Heart right ventricle (tissue), 16 donors: ENCODE measurements around the gene NAA38. TPM values are rescaled to one million over a fixed set of nuclear protein-coding genes. Genes with fewer than 3 reads are reported as not detected.

Experiments used
- ATAC-seq, 8 donors: fragments of 200-7000 bp; cut with Tn5 transposase; one replicate each; pipeline ENCODE4 v1.9.1; 2020; ENCODE audit warnings: mild to moderate bottlenecking in 8 of 8, moderate library complexity in 8 of 8, moderate number of reproducible peaks in 1 of 8
- DNase-seq, 2 donors: peaks; one replicate each; pipeline ENCODE4 v3.0.0-alpha.2; 2020
- H3K27ac ChIP-seq, 10 donors: fragments of 200-600 bp; sonication (generic) in 2 of 10; one replicate each; pipeline versions ENCODE4 v1.5.0 to v1.8.0; 2020 to 2022; ENCODE audit warnings: mild to moderate bottlenecking in 3 of 10
- H3K27me3 ChIP-seq, 7 donors: fragments of 200-600 bp; one replicate each; pipeline ENCODE4 v1.8.0; 2021 to 2022; ENCODE audit warnings: mild to moderate bottlenecking in 2 of 7
- H3K36me3 ChIP-seq, 9 donors: fragments of 200-600 bp; sonication (generic) in 1 of 9; one replicate each; pipeline versions ENCODE4 v1.5.0 to v1.8.0; 2020 to 2022; ENCODE audit warnings: mild to moderate bottlenecking in 2 of 9
- H3K4me1 ChIP-seq, 9 donors: fragments of 200-600 bp; sonication (generic) in 1 of 9; one replicate each; pipeline versions ENCODE4 v1.5.0 to v1.8.0; 2020 to 2022; ENCODE audit warnings: mild to moderate bottlenecking in 4 of 9
- H3K4me3 ChIP-seq, 10 donors: fragments of 200-600 bp; sonication (generic) in 2 of 10; one replicate each; pipeline versions ENCODE4 v1.5.0 to v1.8.0; 2020 to 2022; ENCODE audit warnings: mild to moderate bottlenecking in 7 of 10, moderate library complexity in 2 of 10
- H3K9me3 ChIP-seq, 11 donors: fragments of 200-600 bp in 10 of 11; sonication (generic) in 2 of 11; one replicate each; pipeline versions ENCODE4 v1.5.0 to v1.8.0; 2013 to 2022; ENCODE audit warnings: mild to moderate bottlenecking in 2 of 11, control low read depth in 1 of 11, moderate library complexity in 1 of 11
- CTCF ChIP-seq, 9 donors: fragments of 200-600 bp; sonication (generic) in 2 of 9; IDR thresholded peaks; one replicate each; pipeline versions ENCODE4 v1.5.0 to v1.8.0; 2021 to 2022; ENCODE audit warnings: antibody characterized with exemption in 9 of 9, mild to moderate bottlenecking in 5 of 9, moderate library complexity in 1 of 9
- WGBS, 2 donors: extraction: QIAGEN DNeasy Blood & Tissue Kit; methylation state at CpG; one replicate each; pipeline ENCODE4 v1.1.7; 2013; ENCODE audit warnings: inconsistent platforms in 1 of 2; 5-methylcytosine and 5-hydroxymethylcytosine counted together
- intact Hi-C, 10 donors: fragments of 100-400 bp; cut with DNase I; formaldehyde crosslinking; loops; one replicate each; pipeline versions ENCODE4 v1.11.1 to v1.14.2; 2022
- polyA plus RNA-seq, 2 donors: library from polyadenylated mRNA; stranded (reverse); fragments of 200-250 nt; gene quantifications; one replicate each; pipeline ENCODE4 v1.2.3, GENCODE V29; 2013
- total RNA-seq, 10 donors: library from RNA; stranded (reverse); fragmentation: NEBNext Ultra II Directional in 3 of 10; extraction: Animal tissue kit (Norgen Biotek cat#: 25700) in 3 of 10; gene quantifications; one replicate each; pipeline versions ENCODE4 v1.2.1 to v1.2.4, GENCODE V29; 2021 to 2023
- donor health status: Arrhythmogenic right ventricular cardiomyopathy.
- donor health status: ischemic (EF 13 %, LVEDD 7.1; RV severe dilation, severe dysfunction).
- donor health status: healthy with polysubstance abuse.
- donor health status: DM: no; HTN: yes; CAD: no.
- donor health status: DM: no; HTN: no; CAD: no.
- donor health status: ischemic (EF 25% LVEDD 6.9; RV normal size, moderate dysfunction).
- donor health status: ischemic (EF 25% LVEDD 5.7; RV mildly dilated, moderate dysfunction).
- donor health status: healthy.
- donor health status: DM: yes; HTN: yes; CAD: no.
- donor health status: Ischemic cardiomyopathy.
- donor health status: ischemic (EF 35%, LVEDD 5.7; RV mildly dilated, moderate dysfunction).
- donor health status: nonischemic (EF 11% LVEDD 7.7; RV severe dilation, severe dysfunction).
- donor health status: DM: yes; HTN: yes; CAD: no.
- donor health status: PGD.
- donor health status: ischemic (EF 29% LVEDD 5.4; RV normal size, mild dysfunction).
- donor health status: nonischemic (EF 23%, LVEDD 6.1; RV moderate dilation, normal function).

NAA38 gene
- total and polyA plus RNA-seq, 12 donors: 59.2 to 167 (median 75.2) TPM

DNA sequence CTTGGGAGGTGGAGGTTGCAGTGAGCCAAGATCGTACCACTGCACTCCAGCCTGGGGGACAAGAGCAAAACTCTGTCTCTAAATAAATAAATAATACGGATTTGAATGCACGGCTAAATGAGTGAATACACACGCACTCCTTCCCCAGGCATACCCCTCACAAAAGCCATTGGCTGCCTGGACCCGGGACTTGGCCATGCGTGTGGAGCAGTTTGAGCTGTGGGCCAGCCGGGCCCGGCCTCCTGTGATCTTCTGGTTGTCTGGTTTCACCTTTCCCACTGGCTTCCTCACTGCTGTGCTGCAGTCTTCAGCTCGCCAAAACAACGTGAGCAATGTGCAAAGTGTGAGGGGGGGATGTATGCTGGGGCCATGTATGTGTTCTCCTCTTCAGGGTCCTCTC lies 24.9 kb downstream of the NAA38 start:
- peaks cover 0 to 5% (median 0%) of the 10 kb centered on the region in 7 donors for H3K27me3 ChIP-seq
- intact Hi-C loops: loop anchor here in 3 of 10 donors (2.0 to 10.0 kb wide), 4 partner anchors 55 to 322 kb away; partner anchors contain the start of genes CHD3 (in 1 of the 3) and PER1 (in 1 of the 3)
- TF ChIP-seq CTCF (IDR thresholded peaks at IDR 0.05): no peak
- no peak for ATAC-seq
- peaks cover 4 to 29% (median 19%) of the 10 kb centered on the region in 9 donors for H3K4me1 ChIP-seq
- 90 to 91% methylated on average over 10 of the region's 10 CpGs for WGBS, 2 donors
- H3K9me3 ChIP-seq: no peaks in the 10 kb centered on the region
- H3K27ac ChIP-seq: no peak overlapping the region
- no peaks in the 10 kb centered on the region for H3K36me3 ChIP-seq
- no peak for DNase-seq
- H3K4me3 ChIP-seq: no peak overlapping the region

- Histone ChIP-seq H3K36me3 (no peaks in the 10 kb centered on the region), H3K9me3 (no peaks in the 10 kb centered on the region), H3K4me3 (no peak overlapping the region), H3K4me1 (peaks cover 2 to 17% (median 7%) of the 10 kb centered on the region in 9 donors), H3K27ac (no peak overlapping the region), H3K27me3 (peaks cover 0 to 5% (median 0%) of the 10 kb centered on the region in 7 donors)
- no peak for TF ChIP-seq CTCF (IDR thresholded peaks at IDR 0.05)
- ATAC-seq: no peak
- DNase-seq: no peak
- 75 to 81% methylated on average over 7 of the region's 7 CpGs for whole genome bisulfite sequencing, 2 donors
- intact Hi-C loops: loop anchor here in 2 of 10 donors (5.0 to 10.0 kb wide), 3 partner anchors 56 to 324 kb away; partner anchors contain the start of genes CHD3 (in 1 of the 2) and PER1 (in 1 of the 2)
Observed at GRCh38 chr17:7831233-7831632, 26.1 kb downstream of the NAA38 start.

DNA sequence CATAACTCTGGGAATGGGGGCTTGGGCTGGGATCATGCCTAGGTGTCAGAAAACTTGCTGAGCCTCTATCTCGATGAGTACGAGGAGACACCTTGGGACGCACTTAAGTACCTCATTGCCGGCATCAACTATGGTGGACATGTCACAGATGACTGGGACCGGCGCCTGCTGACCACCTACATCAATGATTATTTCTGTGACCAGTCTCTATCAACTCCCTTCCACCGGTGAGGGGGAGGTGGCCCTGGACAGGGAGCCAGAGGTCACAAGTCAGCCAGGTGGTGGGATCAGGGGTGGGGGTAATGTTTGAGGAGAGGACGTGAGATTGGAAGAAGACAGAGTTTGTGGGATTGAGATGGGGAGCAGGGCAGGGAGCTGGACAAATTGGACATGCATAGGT lies 26.7 kb downstream of the NAA38 start:
- Histone ChIP-seq H3K27me3 (peaks cover 0 to 5% (median 0%) of the 10 kb centered on the region in 7 donors), H3K4me3 (no peak overlapping the region), H3K27ac (no peak overlapping the region), H3K9me3 (no peaks in the 10 kb centered on the region), H3K4me1 (peaks cover 0 to 12% (median 7%) of the 10 kb centered on the region in 9 donors), H3K36me3 (no peaks in the 10 kb centered on the region)
- ATAC-seq (no peak), DNase-seq (no peak)
- TF ChIP-seq CTCF (IDR thresholded peaks at IDR 0.05): no peak
- intact Hi-C loops: loop anchor here in 2 of 10 donors (5.0 to 10.0 kb wide), 3 partner anchors 57 to 324 kb away; partner anchors contain the start of genes CHD3 (in 1 of the 2) and PER1 (in 1 of the 2)
- 88 to 92% methylated on average over 8 of the region's 8 CpGs for WGBS, 2 donors

- WGBS, 2 donors: 40 to 44% methylated on average over 12 of the region's 12 CpGs
- Histone ChIP-seq H3K4me1 (peaks cover 0 to 7% (median 0%) of the 10 kb centered on the region in 9 donors), H3K36me3 (no peaks in the 10 kb centered on the region), H3K9me3 (no peaks in the 10 kb centered on the region), H3K4me3 (no peak overlapping the region), H3K27ac (no peak overlapping the region), H3K27me3 (peaks cover 0 to 5% (median 0%) of the 10 kb centered on the region in 7 donors)
- ATAC-seq: peak in 1 of 8 donors; percentile 20
- peak in 4 of 9 donors; percentile 23 to 29 (median 26) for TF ChIP-seq CTCF (IDR thresholded peaks at IDR 0.05)
- intact Hi-C loops: loop anchor here in 4 of 10 donors (10.0 kb wide), 2 partner anchors 69 to 159 kb away; no protein-coding TSS in a partner anchor
- DNase-seq: no peak
Observed at GRCh38 chr17:7825206-7825990, 32.0 kb downstream of the NAA38 start.
